ENCODE measurements around the gene HJV.

The HJV gene

GRCh38 chr1:145997016-145997717, 24.4 kb downstream of the HJV start:
- H3K4me3 ChIP-seq (replicated peaks; ENCODE audit: insufficient read depth, low read length): peak overlapping the region; percentile 71
- H3K27me3 ChIP-seq (ENCODE audit: insufficient read depth, poor library complexity, severe bottlenecking): no peaks in the 10 kb centered on the region
- peak overlapping the region; percentile 87 for H3K27ac ChIP-seq (replicated peaks)
- TF ChIP-seq SPI1 (IDR thresholded peaks at IDR 0.05; ENCODE audit: borderline replicate concordance, low read depth): no peak
- TF ChIP-seq CTCF (IDR thresholded peaks at IDR 0.05; ENCODE audit: insufficient read depth, low read length): no peak
- TF ChIP-seq, protein P1, sequence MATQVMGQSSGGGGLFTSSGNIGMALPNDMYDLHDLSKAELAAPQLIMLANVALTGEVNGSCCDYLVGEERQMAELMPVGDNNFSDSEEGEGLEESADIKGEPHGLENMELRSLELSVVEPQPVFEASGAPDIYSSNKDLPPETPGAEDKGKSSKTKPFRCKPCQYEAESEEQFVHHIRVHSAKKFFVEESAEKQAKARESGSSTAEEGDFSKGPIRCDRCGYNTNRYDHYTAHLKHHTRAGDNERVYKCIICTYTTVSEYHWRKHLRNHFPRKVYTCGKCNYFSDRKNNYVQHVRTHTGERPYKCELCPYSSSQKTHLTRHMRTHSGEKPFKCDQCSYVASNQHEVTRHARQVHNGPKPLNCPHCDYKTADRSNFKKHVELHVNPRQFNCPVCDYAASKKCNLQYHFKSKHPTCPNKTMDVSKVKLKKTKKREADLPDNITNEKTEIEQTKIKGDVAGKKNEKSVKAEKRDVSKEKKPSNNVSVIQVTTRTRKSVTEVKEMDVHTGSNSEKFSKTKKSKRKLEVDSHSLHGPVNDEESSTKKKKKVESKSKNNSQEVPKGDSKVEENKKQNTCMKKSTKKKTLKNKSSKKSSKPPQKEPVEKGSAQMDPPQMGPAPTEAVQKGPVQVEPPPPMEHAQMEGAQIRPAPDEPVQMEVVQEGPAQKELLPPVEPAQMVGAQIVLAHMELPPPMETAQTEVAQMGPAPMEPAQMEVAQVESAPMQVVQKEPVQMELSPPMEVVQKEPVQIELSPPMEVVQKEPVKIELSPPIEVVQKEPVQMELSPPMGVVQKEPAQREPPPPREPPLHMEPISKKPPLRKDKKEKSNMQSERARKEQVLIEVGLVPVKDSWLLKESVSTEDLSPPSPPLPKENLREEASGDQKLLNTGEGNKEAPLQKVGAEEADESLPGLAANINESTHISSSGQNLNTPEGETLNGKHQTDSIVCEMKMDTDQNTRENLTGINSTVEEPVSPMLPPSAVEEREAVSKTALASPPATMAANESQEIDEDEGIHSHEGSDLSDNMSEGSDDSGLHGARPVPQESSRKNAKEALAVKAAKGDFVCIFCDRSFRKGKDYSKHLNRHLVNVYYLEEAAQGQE (IDR thresholded peaks at IDR 0.05; ENCODE audit: insufficient replicate concordance, low read depth): no peak
- DNase-seq (ENCODE audit: low read depth in 1 of 2, low spot score in 1 of 2): peak in 1 of 2 experiments; percentile 52

- H3K4me3 ChIP-seq (replicated peaks; ENCODE audit: insufficient read depth, low read length): peak within 1 kb of the TSS; percentile 71
- DNase-seq (ENCODE audit: low read depth in 1 of 2, low spot score in 1 of 2): peak; percentile 97 to 99
- no peaks in the 10 kb centered on the region for H3K27me3 ChIP-seq (ENCODE audit: insufficient read depth, poor library complexity, severe bottlenecking)
- peak within 1 kb of the TSS; percentile 87 for H3K27ac ChIP-seq (replicated peaks)
- TF ChIP-seq POLR2AphosphoS5 (IDR thresholded peaks at IDR 0.05; ENCODE audit: low read depth) (peak; percentile 88), SPI1 (IDR thresholded peaks at IDR 0.05; ENCODE audit: borderline replicate concordance, low read depth) (peak; percentile 36; the same call in 1 of the 2 replicates), CTCF (IDR thresholded peaks at IDR 0.05; ENCODE audit: insufficient read depth, low read length) (no peak)
- TF ChIP-seq, protein P1 (IDR thresholded peaks at IDR 0.05; ENCODE audit: insufficient replicate concordance, low read depth): peak; percentile 62
Observed at GRCh38 chr1:145996433-145997015, 25.0 kb downstream of the HJV start, which contains the start of gene TXNIP. Gene TXNIP (minus strand): TSS chr1:145996579. CDS start chr1:145996266, 313 bp downstream.

DNA sequence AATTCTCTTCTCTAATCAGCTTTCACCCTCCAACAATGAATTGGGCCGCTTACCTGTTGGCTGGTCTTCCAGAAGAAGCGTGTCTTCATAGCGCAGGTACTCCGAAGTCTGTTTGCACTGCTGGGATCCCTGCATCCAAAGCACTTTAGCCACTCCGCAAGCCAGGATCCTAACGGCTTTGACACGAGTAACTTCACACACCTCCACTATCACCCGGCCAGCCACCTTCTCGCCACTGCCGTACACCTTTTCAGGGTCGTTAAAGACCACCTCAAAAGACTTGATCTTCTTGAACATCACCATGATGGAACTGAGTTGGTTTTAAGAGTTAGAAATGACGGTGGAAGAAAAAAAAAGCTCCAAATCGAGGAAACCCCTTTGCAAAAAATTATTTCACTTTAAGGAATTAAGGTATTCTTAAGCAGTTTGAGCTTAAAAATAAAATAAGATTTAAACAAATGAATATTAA, 25.5 kb downstream of the HJV start:
- Histone ChIP-seq H3K4me3 (replicated peaks; ENCODE audit: insufficient read depth, low read length) (peak overlapping the region; percentile 71), H3K27me3 (ENCODE audit: insufficient read depth, poor library complexity, severe bottlenecking) (no peaks in the 10 kb centered on the region), H3K27ac (replicated peaks) (peak overlapping the region; percentile 87)
- no peak for DNase-seq (ENCODE audit: low read depth in 1 of 2, low spot score in 1 of 2)
- TF ChIP-seq GABPA (IDR thresholded peaks at IDR 0.05; ENCODE audit: low read depth) (no peak), POLR2AphosphoS5 (IDR thresholded peaks at IDR 0.05; ENCODE audit: low read depth) (peak; percentile 85)

DNA sequence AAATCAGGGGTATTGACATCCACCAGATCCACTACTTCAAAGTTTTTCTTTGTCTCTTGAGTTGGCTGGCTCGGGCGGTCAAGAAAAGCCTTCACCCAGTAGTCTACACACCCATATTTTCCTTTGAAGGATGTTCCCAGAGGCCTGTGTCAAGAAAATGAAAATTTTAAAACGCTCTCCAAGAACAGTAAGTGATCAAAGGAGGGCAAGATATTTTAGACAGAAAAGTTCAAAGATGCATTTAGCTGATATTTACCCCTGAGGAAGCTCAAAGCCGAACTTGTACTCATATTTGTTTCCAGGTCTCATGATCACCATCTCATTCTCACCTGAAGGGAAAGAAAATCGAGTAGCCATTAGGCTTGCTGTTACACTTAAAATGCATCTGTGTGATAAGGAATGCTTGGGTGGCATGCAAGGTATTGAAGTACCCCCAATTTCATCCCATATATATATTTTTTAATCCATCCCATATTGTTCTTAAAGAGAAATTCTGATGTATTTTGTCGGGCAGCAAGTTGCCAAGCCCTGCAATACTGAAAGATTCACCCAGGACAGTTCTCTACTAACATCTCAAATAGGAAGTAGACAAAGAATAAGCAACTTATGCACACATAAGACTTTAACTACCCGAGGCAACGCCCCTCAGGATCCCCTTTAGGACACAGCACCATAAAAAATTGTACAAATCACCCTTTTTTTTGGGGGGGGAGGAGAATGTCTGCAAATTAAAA, 26.2 kb downstream of the HJV start:
- Histone ChIP-seq H3K27me3 (ENCODE audit: insufficient read depth, poor library complexity, severe bottlenecking) (no peaks in the 10 kb centered on the region), H3K27ac (replicated peaks) (peak overlapping the region; percentile 87), H3K4me3 (replicated peaks; ENCODE audit: insufficient read depth, low read length) (peak overlapping the region; percentile 71)
- no peak for TF ChIP-seq SPI1 (IDR thresholded peaks at IDR 0.05; ENCODE audit: borderline replicate concordance, low read depth)
- no peak for TF ChIP-seq GABPA (IDR thresholded peaks at IDR 0.05; ENCODE audit: low read depth)
- TF ChIP-seq POLR2AphosphoS5 (IDR thresholded peaks at IDR 0.05; ENCODE audit: low read depth): no peak
- TF ChIP-seq, protein P1 (IDR thresholded peaks at IDR 0.05; ENCODE audit: insufficient replicate concordance, low read depth): no peak
- no peak for TF ChIP-seq CTCF (IDR thresholded peaks at IDR 0.05; ENCODE audit: insufficient read depth, low read length)
- no peak for DNase-seq (ENCODE audit: low read depth in 1 of 2, low spot score in 1 of 2)

Data from HL-60 (cell line).